CD14-positive monocyte (primary cell): Measurements from ENCODE around the gene SEL1L3. TPM values are rescaled to one million over a fixed set of nuclear protein-coding genes. Genes with fewer than 3 reads are reported as not detected.

Source experiments
- DNase-seq, 3 donors: peaks; one replicate each; pipeline ENCODE4 v3.0.0-alpha.2; 2011 to 2022
- H2AFZ ChIP-seq: 2 replicates; pipeline ENCODE4 v1.6.0; 2012; ENCODE audit warnings: mild to moderate bottlenecking, low read depth, low read length, inconsistent platforms; ENCODE audit not compliant: insufficient read depth, poor library complexity, severe bottlenecking
- H3K27ac ChIP-seq, 2 donors: 1 replicate in 1 of 2; 2 replicates in 1 of 2; pipeline ENCODE4 v1.5.1; 2012 to 2013; ENCODE audit warnings: low read length in 2 of 2, control low read depth in 1 of 2, inconsistent platforms in 1 of 2, low read depth in 1 of 2, mild to moderate bottlenecking in 1 of 2
- H3K27me3 ChIP-seq, 2 donors: one replicate each; pipeline versions ENCODE4 v1.6.0 to v1.6.1; 2011 to 2013; ENCODE audit warnings: low read length in 2 of 2; ENCODE audit not compliant: control insufficient read depth in 2 of 2, insufficient read depth in 2 of 2
- H3K36me3 ChIP-seq, 2 donors: replicated peaks in 1 of 2; 1 replicate in 1 of 2; 2 replicates in 1 of 2; pipeline versions ENCODE4 v1.5.1 to v1.6.1; 2012 to 2013; ENCODE audit warnings: low read length in 2 of 2, control low read depth in 1 of 2, inconsistent platforms in 1 of 2, mild to moderate bottlenecking in 1 of 2; ENCODE audit not compliant: insufficient read depth in 2 of 2, control insufficient read depth in 1 of 2
- H3K4me1 ChIP-seq, 2 donors: 1 replicate in 1 of 2; 2 replicates in 1 of 2; pipeline versions ENCODE4 v1.5.1 to v1.6.1; 2012 to 2013; ENCODE audit warnings: low read length in 2 of 2, control low read depth in 1 of 2, inconsistent platforms in 1 of 2, mild to moderate bottlenecking in 1 of 2, moderate library complexity in 1 of 2; ENCODE audit not compliant: insufficient read depth in 2 of 2, control insufficient read depth in 1 of 2
- H3K4me2 ChIP-seq: replicated peaks from 2 replicates; pipeline ENCODE3; 2012; ENCODE audit warnings: low read length, moderate library complexity, mild to moderate bottlenecking; ENCODE audit not compliant: poor library complexity, severe bottlenecking; ENCODE audit errors: extremely low read depth
- H3K4me3 ChIP-seq, 3 experiments: fragments of 200-600 bp in 1 of 3; sonication (generic) in 1 of 3; replicated peaks in 1 of 3; 1 replicate in 2 of 3; 2 replicates in 1 of 3; pipeline ENCODE4 v1.5.1; 2011 to 2013; ENCODE audit warnings: low read length in 3 of 3, mild to moderate bottlenecking in 3 of 3, control low read depth in 2 of 3, low read depth in 2 of 3, inconsistent platforms in 1 of 3, moderate library complexity in 1 of 3
- H3K79me2 ChIP-seq: 2 replicates; pipeline ENCODE4 v1.6.0; 2012; ENCODE audit warnings: mild to moderate bottlenecking, control low read depth, inconsistent platforms, low read length, moderate library complexity; ENCODE audit not compliant: insufficient read depth
- H3K9ac ChIP-seq: 2 replicates; pipeline ENCODE4 v1.6.0; 2017; ENCODE audit warnings: low read length, mild to moderate bottlenecking; ENCODE audit not compliant: insufficient read depth, poor library complexity, severe bottlenecking
- H3K9me3 ChIP-seq, 2 donors: replicated peaks in 1 of 2; 1 replicate in 1 of 2; 2 replicates in 1 of 2; pipeline versions ENCODE4 v1.5.1 to v1.6.1; 2012 to 2013; ENCODE audit warnings: low read length in 2 of 2, control low read depth in 1 of 2; ENCODE audit not compliant: control insufficient read depth in 1 of 2, insufficient read depth in 1 of 2
- H4K20me1 ChIP-seq: 2 replicates; pipeline ENCODE4 v1.6.0; 2012; ENCODE audit warnings: mild to moderate bottlenecking, low read length, control low read depth, moderate library complexity; ENCODE audit not compliant: insufficient read depth
- H3K27ac Mint-ChIP-seq, 7 donors: one replicate each; pipeline ENCODE4 v1.8.0; 2020; ENCODE audit warnings: mild to moderate bottlenecking in 7 of 7, mixed read lengths in 7 of 7, moderate library complexity in 6 of 7, inconsistent platforms in 2 of 7
- H3K27me3 Mint-ChIP-seq, 3 donors: one replicate each; pipeline ENCODE4 v1.8.0; 2021 to 2022; ENCODE audit warnings: low read depth in 3 of 3, mild to moderate bottlenecking in 3 of 3, mixed read lengths in 3 of 3, moderate library complexity in 3 of 3, inconsistent platforms in 1 of 3
- H3K36me3 Mint-ChIP-seq, 2 donors: one replicate each; pipeline ENCODE4 v1.8.0; 2020; ENCODE audit warnings: mixed read lengths in 2 of 2, inconsistent platforms in 1 of 2, mild to moderate bottlenecking in 1 of 2
- H3K4me1 Mint-ChIP-seq: one replicate; pipeline ENCODE4 v1.8.0; 2020; ENCODE audit warnings: mild to moderate bottlenecking, mixed read lengths
- H3K4me3 Mint-ChIP-seq, 2 donors: one replicate each; pipeline ENCODE4 v1.8.0; 2020; ENCODE audit warnings: mild to moderate bottlenecking in 2 of 2, mixed read lengths in 2 of 2, moderate library complexity in 1 of 2
- H3K9me3 Mint-ChIP-seq, 7 donors: one replicate each; pipeline ENCODE4 v1.8.0; 2020 to 2022; ENCODE audit warnings: mixed read lengths in 7 of 7, mild to moderate bottlenecking in 6 of 7, moderate library complexity in 6 of 7, inconsistent platforms in 2 of 7
- WGBS: methylation state at CpG from one replicate; pipeline ENCODE4 v1.1.5; 2013; ENCODE audit warnings: missing lambda C conversion rate; ENCODE audit not compliant: insufficient coverage; 5-methylcytosine and 5-hydroxymethylcytosine counted together
- intact Hi-C, 2 donors: fragments of 100-400 bp; cut with micrococcal nuclease; formaldehyde crosslinking; loops; one replicate each; pipeline versions ENCODE4 v1.15.0 to v1.15.1; 2023
- polyA plus RNA-seq, 3 donors: library from polyadenylated mRNA; depleted of rRNA in 1 of 3; unstranded in 2 of 3; stranded (reverse) in 1 of 3; fragments of 300-500 nt in 2 of 3; fragments of >200 nt in 1 of 3; fragmentation: Illumina TruSeq in 2 of 3; gene quantifications; 1 replicate in 2 of 3; 2 replicates in 1 of 3; pipeline ENCODE4 v1.2.3, GENCODE V29; 2012 to 2021
- TF ChIP-seq, protein P1 (sequence below): fragments of 200-600 bp; IDR thresholded peaks from one replicate; pipeline ENCODE4 v1.8.0; 2022; ENCODE audit warnings: antibody characterized with exemption, mild to moderate bottlenecking

Gene SEL1L3
- polyA plus RNA-seq, 3 donors, result 0.61 to 2.2 (median 1.7) TPM

DNA sequence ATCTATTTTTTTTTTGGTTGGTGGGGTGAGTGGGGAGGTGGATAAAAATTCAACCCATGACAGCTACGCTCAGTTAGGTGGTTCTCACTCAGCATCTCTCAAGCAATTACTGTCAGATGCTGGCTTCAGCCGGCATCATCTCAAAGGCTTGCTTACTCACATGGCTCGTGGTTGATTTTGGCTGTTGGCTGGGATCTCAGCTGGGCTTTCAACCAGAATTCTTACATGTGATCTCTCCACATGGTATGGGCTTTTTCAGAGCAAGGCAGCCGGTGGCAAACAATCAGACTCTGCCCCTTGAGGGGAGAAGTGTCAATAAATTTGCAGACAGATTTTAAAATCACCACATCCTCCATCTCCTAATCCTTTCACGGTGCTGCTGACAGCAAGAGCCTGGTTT is 159.9 kb downstream of the SEL1L3 start:
- Histone ChIP-seq H3K36me3 (no peaks in the 10 kb centered on the region), H3K27me3 (no peaks in the 10 kb centered on the region), H3K4me1 (no peaks in the 10 kb centered on the region), H3K27ac (no peak overlapping the region), H3K4me2 (no peak overlapping the region), H2AFZ (no peak overlapping the region), H3K4me3 (no peak overlapping the region), H3K79me2 (no peaks in the 10 kb centered on the region), H3K9ac (no peak overlapping the region), H3K9me3 (no peaks in the 10 kb centered on the region), H4K20me1 (no peaks in the 10 kb centered on the region)
- H3K36me3 Mint-ChIP-seq, result no peaks in the 10 kb centered on the region
- no peak for DNase-seq
- no peak overlapping the region for H3K27ac Mint-ChIP-seq
- peaks cover 0 to 7% (median 2%) of the 10 kb centered on the region in 3 donors for H3K27me3 Mint-ChIP-seq
- intact Hi-C loops, result no loop called here
- TF ChIP-seq, protein P1, sequence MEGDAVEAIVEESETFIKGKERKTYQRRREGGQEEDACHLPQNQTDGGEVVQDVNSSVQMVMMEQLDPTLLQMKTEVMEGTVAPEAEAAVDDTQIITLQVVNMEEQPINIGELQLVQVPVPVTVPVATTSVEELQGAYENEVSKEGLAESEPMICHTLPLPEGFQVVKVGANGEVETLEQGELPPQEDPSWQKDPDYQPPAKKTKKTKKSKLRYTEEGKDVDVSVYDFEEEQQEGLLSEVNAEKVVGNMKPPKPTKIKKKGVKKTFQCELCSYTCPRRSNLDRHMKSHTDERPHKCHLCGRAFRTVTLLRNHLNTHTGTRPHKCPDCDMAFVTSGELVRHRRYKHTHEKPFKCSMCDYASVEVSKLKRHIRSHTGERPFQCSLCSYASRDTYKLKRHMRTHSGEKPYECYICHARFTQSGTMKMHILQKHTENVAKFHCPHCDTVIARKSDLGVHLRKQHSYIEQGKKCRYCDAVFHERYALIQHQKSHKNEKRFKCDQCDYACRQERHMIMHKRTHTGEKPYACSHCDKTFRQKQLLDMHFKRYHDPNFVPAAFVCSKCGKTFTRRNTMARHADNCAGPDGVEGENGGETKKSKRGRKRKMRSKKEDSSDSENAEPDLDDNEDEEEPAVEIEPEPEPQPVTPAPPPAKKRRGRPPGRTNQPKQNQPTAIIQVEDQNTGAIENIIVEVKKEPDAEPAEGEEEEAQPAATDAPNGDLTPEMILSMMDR, result no peak
- no peaks in the 10 kb centered on the region for H3K4me1 Mint-ChIP-seq
- H3K4me3 Mint-ChIP-seq, result no peak overlapping the region
- H3K9me3 Mint-ChIP-seq, result peaks cover 0 to 8% (median 0%) of the 10 kb centered on the region in 7 donors
- WGBS, result 82% methylated on average over 3 of the region's 5 CpGs

DNA sequence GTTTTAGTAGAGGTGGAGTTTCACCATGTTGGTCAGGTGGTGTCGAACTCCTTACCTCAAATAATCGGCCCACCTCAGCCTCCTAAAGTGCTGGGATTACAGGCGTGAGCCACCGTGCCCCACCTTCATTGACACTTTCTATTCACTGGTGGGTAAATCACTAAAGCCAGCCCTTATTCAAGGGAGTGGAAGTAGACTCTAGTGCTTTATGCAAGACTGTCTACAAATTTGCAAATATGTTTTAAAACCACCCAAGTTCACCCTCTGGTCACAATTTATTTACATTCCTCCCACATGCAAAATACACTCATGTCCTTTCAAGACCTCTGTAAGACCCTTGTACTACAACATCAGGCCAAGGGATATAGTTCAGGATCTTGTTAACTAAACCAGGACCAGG is 162.1 kb downstream of the SEL1L3 start:
- Histone ChIP-seq H3K4me2 (no peak overlapping the region), H3K36me3 (no peaks in the 10 kb centered on the region), H3K79me2 (no peaks in the 10 kb centered on the region), H4K20me1 (no peaks in the 10 kb centered on the region), H3K4me3 (no peak overlapping the region), H3K4me1 (no peaks in the 10 kb centered on the region), H3K27ac (no peak overlapping the region), H2AFZ (no peak overlapping the region), H3K27me3 (no peaks in the 10 kb centered on the region), H3K9me3 (no peaks in the 10 kb centered on the region), H3K9ac (no peak overlapping the region)
- peaks cover 0 to 7% (median 0%) of the 10 kb centered on the region in 3 donors for H3K27me3 Mint-ChIP-seq
- intact Hi-C loops, result no loop called here
- H3K27ac Mint-ChIP-seq, result no peak overlapping the region
- H3K4me1 Mint-ChIP-seq, result no peaks in the 10 kb centered on the region
- WGBS, result no CpG with 5 or more reads among the region's 4 CpGs
- TF ChIP-seq, protein P1, result no peak
- no peaks in the 10 kb centered on the region for H3K36me3 Mint-ChIP-seq
- peaks cover 0 to 6% (median 0%) of the 10 kb centered on the region in 7 donors for H3K9me3 Mint-ChIP-seq
- H3K4me3 Mint-ChIP-seq, result no peak overlapping the region
- no peak for DNase-seq
